ACHN (cell line): ENCODE measurements around the gene CFAP54.
A peak's percentile ranks its signal among the peaks of the same experiment; 100 is the strongest.

Source experiments
- DNase-seq: peaks from one replicate; pipeline ENCODE4 v3.0.0-alpha.2; 2015
- in situ Hi-C: cut with HindIII; loops from 2 replicates; pipeline ENCODE4 v1.10.0; 2017; ENCODE audit warnings: low sequenced_read_pairs, low pct_ligation_motif_present, low pct_unique_long_range_greater_than_20kb

CFAP54 gene

DNA sequence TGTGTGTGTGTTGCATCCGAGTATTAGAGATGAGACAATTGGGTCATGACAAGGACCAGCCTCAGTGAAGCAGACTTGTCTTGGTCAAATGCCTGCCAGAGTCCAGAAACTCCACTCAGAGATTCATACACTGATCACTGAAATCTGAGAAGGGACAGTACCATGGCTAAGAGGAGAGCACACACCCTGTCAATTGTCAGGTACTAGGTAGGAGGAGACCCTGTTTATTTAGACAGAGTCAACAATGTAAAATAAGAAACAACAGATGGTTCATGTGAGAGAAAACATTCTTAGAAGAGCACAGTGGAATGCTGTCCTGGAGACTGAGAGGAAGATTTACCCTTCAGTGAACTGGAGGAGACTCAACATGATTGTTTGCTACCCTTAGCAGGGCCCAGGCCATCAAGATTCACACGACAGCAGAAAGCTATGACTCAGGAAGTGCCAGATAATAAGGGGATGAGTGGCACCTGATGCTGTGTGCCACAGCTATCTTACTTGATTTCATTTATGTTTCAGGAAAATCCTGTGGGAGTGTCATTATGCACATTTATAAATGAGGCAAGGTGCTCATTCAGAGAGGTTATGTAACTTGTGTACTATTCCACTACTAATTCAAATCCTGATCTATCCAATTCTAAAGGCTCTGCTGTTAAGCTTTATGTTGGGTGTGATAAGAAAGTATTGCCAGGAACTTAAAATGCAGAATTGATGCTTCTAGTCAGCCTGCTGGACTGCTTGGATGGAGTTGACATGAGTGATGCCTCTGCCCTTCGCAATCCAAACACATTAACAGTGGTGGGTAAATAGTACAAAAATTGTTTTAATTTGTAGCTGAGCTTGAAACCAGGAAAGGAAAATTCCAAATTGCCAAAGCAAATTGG lies 281.1 kb downstream of the CFAP54 start:
- DNase-seq: no peak
- in situ Hi-C loops: loop anchor here (25.0 kb wide), 1 partner anchor 108 kb away; no protein-coding TSS in a partner anchor

GRCh38 chr12:96773031-96773430 lies 283.7 kb downstream of the CFAP54 start:
- no peak for DNase-seq
- in situ Hi-C loops: loop anchor here (25.0 kb wide), 1 partner anchor 111 kb away; no protein-coding TSS in a partner anchor

GRCh38 chr12:96774496-96775256 lies 285.3 kb downstream of the CFAP54 start:
- DNase-seq: no peak
- in situ Hi-C loops: loop anchor here (25.0 kb wide), 1 partner anchor 112 kb away; no protein-coding TSS in a partner anchor

- in situ Hi-C loops: no loop called here
- DNase-seq: no peak
Observed at GRCh38 chr12:96776908-96777307, 287.5 kb downstream of the CFAP54 start.

DNA sequence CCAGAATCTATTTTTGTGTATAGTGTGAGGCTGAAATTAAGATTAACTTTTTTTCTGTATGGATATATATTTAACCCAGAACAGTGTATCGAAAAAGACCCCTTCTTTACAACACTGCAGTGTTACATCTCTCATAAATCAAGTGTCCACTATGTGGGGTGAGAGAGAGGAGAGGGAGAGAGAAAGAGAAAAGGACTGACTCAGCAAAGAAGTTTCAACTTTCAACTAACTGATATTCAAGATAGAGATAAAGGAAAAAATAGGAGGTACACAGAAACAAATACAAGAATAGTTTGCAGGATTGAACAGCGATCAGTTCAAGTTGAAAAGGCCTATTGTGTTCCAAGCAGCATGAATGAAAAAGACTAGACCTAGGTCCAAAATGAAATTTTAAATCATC lies 291.0 kb downstream of the CFAP54 start:
- in situ Hi-C loops: no loop called here
- DNase-seq: no peak

GRCh38 chr12:96786791-96787190 lies 297.4 kb downstream of the CFAP54 start:
- in situ Hi-C loops: no loop called here
- DNase-seq: no peak

GRCh38 chr12:96803969-96804368 lies 314.6 kb downstream of the CFAP54 start:
- in situ Hi-C loops: no loop called here
- no peak for DNase-seq

GRCh38 chr12:96806272-96806671 lies 316.9 kb downstream of the CFAP54 start:
- in situ Hi-C loops: no loop called here
- no peak for DNase-seq

DNA sequence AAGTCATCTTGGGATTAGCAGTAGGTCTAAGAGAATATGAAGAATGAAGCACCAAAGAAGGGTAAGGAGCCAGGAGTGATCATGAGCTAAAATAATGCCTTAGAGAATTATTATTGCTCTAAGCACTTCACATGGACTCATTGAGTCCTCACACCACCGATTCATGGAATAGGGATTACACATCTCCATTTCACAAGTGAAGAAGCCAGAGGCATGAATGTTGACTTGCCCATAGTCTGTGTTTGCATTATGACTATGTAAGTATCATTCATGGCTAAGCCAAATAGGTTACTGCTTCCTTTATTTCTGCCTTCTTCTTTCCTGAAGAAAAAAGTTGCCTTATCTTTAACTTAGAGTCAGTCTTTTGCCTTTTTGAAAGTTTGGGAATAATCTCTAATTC lies 318.4 kb downstream of the CFAP54 start:
- DNase-seq: no peak
- in situ Hi-C loops: no loop called here

GRCh38 chr12:96808587-96808986 lies 319.2 kb downstream of the CFAP54 start:
- in situ Hi-C loops: no loop called here
- no peak for DNase-seq

GRCh38 chr12:96809522-96809921 lies 320.1 kb downstream of the CFAP54 start:
- DNase-seq: no peak
- in situ Hi-C loops: no loop called here

- in situ Hi-C loops: no loop called here
- no peak for DNase-seq
Observed at GRCh38 chr12:96810057-96810456, 320.7 kb downstream of the CFAP54 start.

- in situ Hi-C loops: no loop called here
- DNase-seq: no peak
Observed at GRCh38 chr12:96810477-96810876, 321.1 kb downstream of the CFAP54 start.

- in situ Hi-C loops: no loop called here
- DNase-seq: peak; percentile 84
Observed at GRCh38 chr12:96811083-96811482, 321.7 kb downstream of the CFAP54 start.

- in situ Hi-C loops: no loop called here
- DNase-seq: no peak
Observed at GRCh38 chr12:96812153-96812552, 322.8 kb downstream of the CFAP54 start.

GRCh38 chr12:96814200-96814599 lies 324.8 kb downstream of the CFAP54 start:
- in situ Hi-C loops: no loop called here
- no peak for DNase-seq

DNA sequence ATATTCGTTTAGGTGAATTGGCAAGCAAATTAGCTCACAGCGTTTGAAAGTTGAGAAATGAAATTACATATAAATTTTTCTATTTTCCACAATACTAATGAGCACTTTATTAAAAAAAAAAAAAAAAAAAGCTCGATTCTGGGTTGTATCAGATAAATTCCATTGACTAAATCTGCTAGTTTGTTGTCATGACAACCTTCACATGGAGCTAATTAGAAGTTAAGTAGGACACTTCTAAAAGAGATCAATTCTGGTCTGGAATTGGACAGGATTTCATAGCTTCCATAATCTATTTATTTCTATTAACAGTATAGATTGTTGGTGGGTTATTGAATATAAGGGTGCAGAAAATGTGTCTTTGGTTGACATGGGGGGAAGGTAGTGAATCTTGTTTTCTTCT lies 332.2 kb downstream of the CFAP54 start:
- in situ Hi-C loops: no loop called here
- DNase-seq: no peak

DNA sequence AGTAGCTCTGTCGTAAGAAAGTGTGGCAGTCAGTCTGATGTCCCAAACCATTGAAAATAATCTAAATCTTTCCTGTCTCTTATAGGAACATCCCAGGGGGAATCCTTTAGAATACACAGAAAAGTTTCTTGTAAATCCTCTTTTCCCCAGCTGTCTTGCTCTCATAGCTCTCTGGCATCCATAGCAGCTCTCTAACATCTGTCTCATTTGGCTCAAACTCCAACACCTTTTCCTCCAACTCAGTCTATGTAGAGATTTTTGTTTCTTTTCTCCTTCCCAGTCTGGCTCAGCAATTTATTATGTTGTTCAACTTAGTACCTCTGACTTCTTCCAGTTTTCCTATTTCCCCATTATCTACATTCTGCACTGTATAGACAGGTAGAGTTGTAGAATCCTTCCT lies 333.3 kb downstream of the CFAP54 start:
- in situ Hi-C loops: no loop called here
- DNase-seq: no peak

DNA sequence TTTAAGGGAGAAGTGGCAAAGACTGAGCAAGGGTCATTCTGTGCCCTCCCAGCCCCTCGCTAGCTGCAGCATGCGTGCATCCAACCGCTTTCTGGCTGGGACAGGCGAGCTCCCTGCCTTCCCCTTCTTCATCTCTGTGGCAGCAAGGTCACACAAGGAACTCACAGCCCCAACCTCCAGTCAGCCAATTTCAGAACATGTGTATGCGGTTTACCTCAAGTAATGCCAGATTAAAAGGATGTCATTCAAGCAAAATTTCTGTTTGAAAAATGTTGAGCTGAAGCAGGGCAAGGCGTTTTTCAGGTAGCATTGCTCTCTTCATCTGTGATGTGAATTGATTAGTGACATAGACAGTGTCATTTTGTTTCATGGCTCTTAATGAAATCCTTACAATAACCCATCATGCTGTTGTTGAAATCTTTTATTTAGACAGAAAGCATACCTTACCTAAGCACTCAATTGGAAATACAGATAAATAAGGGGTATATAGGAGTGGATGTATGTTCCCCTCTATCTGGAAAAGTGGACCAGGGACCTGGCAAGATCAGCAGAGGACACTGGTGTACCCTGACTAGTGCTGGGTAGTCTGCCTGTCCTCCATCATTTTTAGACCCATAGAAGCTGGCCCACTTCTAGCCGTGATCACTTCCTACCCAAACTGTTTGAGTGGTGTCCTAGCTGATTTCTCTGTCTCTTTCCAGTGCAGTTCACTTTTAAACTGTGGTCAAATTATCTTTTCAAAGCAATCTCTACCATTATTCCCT lies 334.9 kb downstream of the CFAP54 start:
- no peak for DNase-seq
- in situ Hi-C loops: no loop called here
